H9 (cell line): ENCODE measurements around the gene ZNF440. TPM values are rescaled to one million over a fixed set of nuclear protein-coding genes. Genes with fewer than 3 reads are reported as not detected.
A peak's percentile ranks its signal among the peaks of the same experiment; 100 is the strongest.

Experiments
- DNase-seq: peaks from one replicate; pipeline ENCODE4 v3.0.0-alpha.2; 2017
- H2AFZ ChIP-seq: one replicate; pipeline ENCODE4 v1.6.1; 2013; ENCODE audit warnings: mild to moderate bottlenecking, low read length, control low read depth, moderate library complexity
- H2AK5ac ChIP-seq: 2 replicates; pipeline ENCODE4 v1.6.1; 2013; ENCODE audit warnings: low read length, control low read depth, mixed read lengths; ENCODE audit not compliant: insufficient read length
- H2BK120ac ChIP-seq: one replicate; pipeline ENCODE4 v1.6.1; 2013; ENCODE audit warnings: low read depth, mild to moderate bottlenecking, low read length, control low read depth, inconsistent platforms; ENCODE audit not compliant: poor library complexity, severe bottlenecking
- H2BK12ac ChIP-seq: 2 replicates; pipeline ENCODE4 v1.6.1; 2013; ENCODE audit warnings: low read length, control low read depth, mixed read lengths, low read depth; ENCODE audit not compliant: insufficient read length
- H2BK15ac ChIP-seq: 2 replicates; pipeline ENCODE4 v1.6.1; 2013; ENCODE audit warnings: low read depth, low read length, control low read depth
- H2BK20ac ChIP-seq: one replicate; pipeline ENCODE4 v1.6.1; 2013; ENCODE audit warnings: low read depth, mild to moderate bottlenecking, low read length, control low read depth, inconsistent platforms; ENCODE audit not compliant: poor library complexity, severe bottlenecking
- H2BK5ac ChIP-seq: 2 replicates; pipeline ENCODE4 v1.6.1; 2013; ENCODE audit warnings: low read length, control low read depth, mixed read lengths; ENCODE audit not compliant: insufficient read length
- H3K14ac ChIP-seq: 2 replicates; pipeline ENCODE4 v1.6.1; 2013; ENCODE audit warnings: low read length, control low read depth; ENCODE audit not compliant: insufficient read depth
- H3K18ac ChIP-seq: 2 replicates; pipeline ENCODE4 v1.6.1; 2013; ENCODE audit warnings: low read depth, mild to moderate bottlenecking, mixed read lengths, low read length, control low read depth; ENCODE audit not compliant: insufficient read length
- H3K23ac ChIP-seq: 2 replicates; pipeline ENCODE4 v1.6.1; 2013; ENCODE audit warnings: low read length, control low read depth, mixed read lengths, low read depth; ENCODE audit not compliant: insufficient read length
- H3K23me2 ChIP-seq: 2 replicates; pipeline ENCODE4 v1.6.1; 2013; ENCODE audit warnings: low read depth, mild to moderate bottlenecking, mixed read lengths, low read length, control low read depth; ENCODE audit not compliant: insufficient read length, poor library complexity, severe bottlenecking
- H3K27ac ChIP-seq: 2 replicates; pipeline ENCODE4 v1.5.1; 2013; ENCODE audit warnings: low read length, control low read depth, mixed read lengths, low read depth; ENCODE audit not compliant: insufficient read length
- H3K27me3 ChIP-seq: 2 replicates; pipeline ENCODE4 v1.6.1; 2013; ENCODE audit warnings: low read length, control low read depth, inconsistent platforms; ENCODE audit not compliant: insufficient read depth
- H3K4ac ChIP-seq: 2 replicates; pipeline ENCODE4 v1.6.1; 2013; ENCODE audit warnings: low read depth, mild to moderate bottlenecking, control low read depth, inconsistent platforms, low read length, moderate library complexity
- H3K4me1 ChIP-seq: 2 replicates; pipeline ENCODE4 v1.6.1; 2013; ENCODE audit warnings: low read length, control low read depth, inconsistent platforms; ENCODE audit not compliant: insufficient read depth
- H3K4me2 ChIP-seq: 2 replicates; pipeline ENCODE4 v1.6.1; 2013; ENCODE audit warnings: low read length, control low read depth, mixed read lengths; ENCODE audit not compliant: insufficient read length, insufficient read depth
- H3K56ac ChIP-seq: 2 replicates; pipeline ENCODE4 v1.6.1; 2013; ENCODE audit warnings: low read depth, mild to moderate bottlenecking, mixed read lengths, low read length, control low read depth; ENCODE audit not compliant: insufficient read length
- H3K79me1 ChIP-seq: 2 replicates; pipeline ENCODE4 v1.6.1; 2013; ENCODE audit warnings: low read depth, mild to moderate bottlenecking, moderate library complexity, low read length, control low read depth, inconsistent platforms; ENCODE audit not compliant: insufficient read depth, poor library complexity, severe bottlenecking
- H3K79me2 ChIP-seq: 2 replicates; pipeline ENCODE4 v1.6.1; 2013; ENCODE audit warnings: low read length, control low read depth, inconsistent platforms; ENCODE audit not compliant: insufficient read depth
- H3K9ac ChIP-seq: 2 replicates; pipeline ENCODE4 v1.6.1; 2013; ENCODE audit warnings: low read length, control low read depth, mixed read lengths; ENCODE audit not compliant: insufficient read length; ENCODE audit errors: extremely low read depth
- H3K9me3 ChIP-seq: one replicate; pipeline ENCODE4 v1.6.1; 2013; ENCODE audit warnings: low read depth, low read length, inconsistent platforms; ENCODE audit not compliant: control insufficient read depth
- H3T11ph ChIP-seq: one replicate; pipeline ENCODE4 v1.6.1; 2013; ENCODE audit warnings: mild to moderate bottlenecking, low read length, control low read depth, inconsistent platforms
- H4K20me1 ChIP-seq: one replicate; pipeline ENCODE4 v1.6.1; 2013; ENCODE audit not compliant: control insufficient read depth, insufficient read length, insufficient read depth
- H4K5ac ChIP-seq: 2 replicates; pipeline ENCODE4 v1.6.1; 2013; ENCODE audit warnings: low read depth, mild to moderate bottlenecking, mixed read lengths, low read length, control low read depth; ENCODE audit not compliant: insufficient read length
- H4K8ac ChIP-seq: replicated peaks from 2 replicates; pipeline ENCODE4 v1.6.1; 2013; ENCODE audit warnings: low read length, control low read depth, mixed read lengths, low read depth; ENCODE audit not compliant: insufficient read length
- H4K91ac ChIP-seq: 2 replicates; pipeline ENCODE4 v1.6.1; 2013; ENCODE audit warnings: low read depth, mild to moderate bottlenecking, moderate library complexity, mixed read lengths, low read length, control low read depth; ENCODE audit not compliant: insufficient read length
- H3K27ac Mint-ChIP-seq, 3 experiments: 2 replicates in 2 of 3; 3 replicates in 1 of 3; pipeline ENCODE4 v1.8.0; 2020 to 2021; ENCODE audit warnings: mixed read lengths in 3 of 3, mild to moderate bottlenecking in 1 of 3, moderate library complexity in 1 of 3
- H3K27me3 Mint-ChIP-seq: 2 replicates; pipeline ENCODE4 v1.8.0; 2021; ENCODE audit warnings: low read depth, mild to moderate bottlenecking, moderate library complexity, mixed read lengths
- H3K36me3 Mint-ChIP-seq, 3 experiments: 2 replicates in 2 of 3; 3 replicates in 1 of 3; pipeline ENCODE4 v1.8.0; 2020 to 2021; ENCODE audit warnings: low read depth in 3 of 3, mixed read lengths in 3 of 3; ENCODE audit not compliant: insufficient read depth in 1 of 3
- H3K4me1 Mint-ChIP-seq, 2 experiments: 2 replicates each; pipeline ENCODE4 v1.8.0; 2020; ENCODE audit warnings: mixed read lengths in 2 of 2
- H3K4me3 Mint-ChIP-seq, 2 experiments: 2 replicates in 1 of 2; 3 replicates in 1 of 2; pipeline ENCODE4 v1.8.0; 2020 to 2021; ENCODE audit warnings: mild to moderate bottlenecking in 2 of 2, mixed read lengths in 2 of 2, moderate library complexity in 1 of 2
- H3K9me3 Mint-ChIP-seq, 2 experiments: 2 replicates in 1 of 2; 3 replicates in 1 of 2; pipeline ENCODE4 v1.8.0; 2020; ENCODE audit warnings: mild to moderate bottlenecking in 2 of 2, mixed read lengths in 2 of 2, moderate library complexity in 1 of 2
- CTCF ChIP-seq: fragments of 200-600 bp; sonication (generic); conservative IDR thresholded peaks from 3 replicates; pipeline ENCODE4 v1.8.0; 2021; ENCODE audit warnings: antibody characterized with exemption, mild to moderate bottlenecking
- WGBS: extraction: QIAGEN DNeasy Blood & Tissue Kit; methylation state at CpG from one replicate; pipeline ENCODE4 v1.1.7; 2013; ENCODE audit warnings: missing lambda C conversion rate, low lambda C conversion rate, mixed read lengths; ENCODE audit not compliant: insufficient read length; ENCODE audit errors: extremely low coverage; 5-methylcytosine and 5-hydroxymethylcytosine counted together
- total RNA-seq: library from RNA; stranded (reverse); gene quantifications from 2 replicates; pipeline ENCODE4 v1.2.1, GENCODE V29; 2021

Gene ZNF440
- total RNA-seq, 1 experiment from 2014 or later: 4.1 TPM

- no peaks in the 10 kb centered on the region for H3K4me1 ChIP-seq
- no peak overlapping the region for H4K5ac ChIP-seq
- no peaks in the 10 kb centered on the region for H3K9me3 ChIP-seq
- H4K20me1 ChIP-seq: no peaks in the 10 kb centered on the region
- peak; percentile 24 for DNase-seq
- no CpG with 5 or more reads among the region's 13 CpGs for WGBS
- H2BK120ac ChIP-seq: no peak overlapping the region
- TF ChIP-seq CTCF: no peak
- H3K23ac ChIP-seq: no peak overlapping the region
- H4K8ac ChIP-seq: no peak overlapping the region
- H2BK15ac ChIP-seq: no peak overlapping the region
- Mint-ChIP-seq H3K27ac (no peak overlapping the region), H3K36me3 (peaks cover 0 to 9% (median 4%) of the 10 kb centered on the region in 3 experiments; a peak in 3 of 7 replicates), H3K9me3 (peaks cover 4% of the 10 kb centered on the region in 2 experiments; a peak in 3 of 5 replicates), H3K4me1 (peaks cover 5 to 9% of the 10 kb centered on the region in 2 experiments), H3K4me3 (peak overlapping the region; percentile 70 to 94), H3K27me3 (peaks cover 72% of the 10 kb centered on the region)
- H2AK5ac ChIP-seq: no peak overlapping the region
- H3K4me2 ChIP-seq: peak overlapping the region; percentile 46
- no peak overlapping the region for H3T11ph ChIP-seq
- no peaks in the 10 kb centered on the region for H3K79me1 ChIP-seq
- H3K9ac ChIP-seq: peak overlapping the region; percentile 68
- H2AFZ ChIP-seq: no peak overlapping the region
- no peak overlapping the region for H3K27ac ChIP-seq
- H2BK20ac ChIP-seq: no peak overlapping the region
- H2BK12ac ChIP-seq: no peak overlapping the region
- H3K14ac ChIP-seq: no peak overlapping the region
- no peak overlapping the region for H4K91ac ChIP-seq
- no peak overlapping the region for H2BK5ac ChIP-seq
- H3K56ac ChIP-seq: no peak overlapping the region
- no peak overlapping the region for H3K18ac ChIP-seq
- H3K27me3 ChIP-seq: peaks cover 8% of the 10 kb centered on the region; the same call in 1 of the 2 replicates
- H3K23me2 ChIP-seq: peaks cover 4% of the 10 kb centered on the region
- no peaks in the 10 kb centered on the region for H3K79me2 ChIP-seq
- H3K4ac ChIP-seq: no peak overlapping the region
These were observed 595 bp downstream of the ZNF440 start for GRCh38 chr19:11814700-11815035.
